Forelimb muscle (tissue), 1 donor: ENCODE results near the gene SHISAL1. TPM values are rescaled to one million over a fixed set of nuclear protein-coding genes. Genes with fewer than 3 reads are reported as not detected.

Experiments
- DNase-seq: peaks from one replicate; pipeline ENCODE4 v3.0.0-alpha.2; 2013; ENCODE audit warnings: low read depth
- polyA plus RNA-seq: library from polyadenylated mRNA; unstranded; fragments of 120-200 nt; gene quantifications from one replicate; pipeline ENCODE4 v1.2.1, GENCODE V29; 2013; ENCODE audit not compliant: insufficient read length

Gene SHISAL1
- polyA plus RNA-seq, 1 donor, result 17.1 TPM

DNA sequence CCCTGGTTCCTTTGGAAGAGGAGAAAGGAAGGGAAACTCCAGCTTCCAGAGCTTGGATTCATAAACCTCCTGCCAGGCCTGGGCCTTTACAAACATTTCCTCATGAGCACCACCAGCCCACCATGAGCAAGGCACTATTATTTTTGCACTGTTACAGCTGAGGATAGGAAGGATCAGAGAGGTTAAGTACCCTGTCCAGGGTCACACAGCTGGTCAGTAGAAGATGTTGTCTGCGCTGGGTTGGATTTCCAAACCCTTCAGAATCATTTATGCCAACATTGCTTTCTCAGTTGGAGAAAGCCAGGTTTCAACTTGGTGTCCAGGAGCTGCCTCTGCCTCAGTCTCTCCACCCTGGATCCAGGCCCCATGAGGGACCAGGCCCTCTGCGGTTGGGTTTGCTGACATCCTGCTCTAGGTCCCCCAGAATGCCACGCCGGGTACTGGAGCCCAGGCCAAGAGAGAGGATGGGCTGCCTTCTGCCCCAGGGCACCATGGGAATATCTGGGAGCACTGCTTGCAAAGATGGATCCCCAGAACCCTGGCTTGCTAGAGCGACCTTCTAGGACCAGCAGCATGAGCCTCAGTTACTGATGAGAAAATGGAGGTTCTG, 29.7 kb upstream of the SHISAL1 start:
- DNase-seq, result no peak

DNA sequence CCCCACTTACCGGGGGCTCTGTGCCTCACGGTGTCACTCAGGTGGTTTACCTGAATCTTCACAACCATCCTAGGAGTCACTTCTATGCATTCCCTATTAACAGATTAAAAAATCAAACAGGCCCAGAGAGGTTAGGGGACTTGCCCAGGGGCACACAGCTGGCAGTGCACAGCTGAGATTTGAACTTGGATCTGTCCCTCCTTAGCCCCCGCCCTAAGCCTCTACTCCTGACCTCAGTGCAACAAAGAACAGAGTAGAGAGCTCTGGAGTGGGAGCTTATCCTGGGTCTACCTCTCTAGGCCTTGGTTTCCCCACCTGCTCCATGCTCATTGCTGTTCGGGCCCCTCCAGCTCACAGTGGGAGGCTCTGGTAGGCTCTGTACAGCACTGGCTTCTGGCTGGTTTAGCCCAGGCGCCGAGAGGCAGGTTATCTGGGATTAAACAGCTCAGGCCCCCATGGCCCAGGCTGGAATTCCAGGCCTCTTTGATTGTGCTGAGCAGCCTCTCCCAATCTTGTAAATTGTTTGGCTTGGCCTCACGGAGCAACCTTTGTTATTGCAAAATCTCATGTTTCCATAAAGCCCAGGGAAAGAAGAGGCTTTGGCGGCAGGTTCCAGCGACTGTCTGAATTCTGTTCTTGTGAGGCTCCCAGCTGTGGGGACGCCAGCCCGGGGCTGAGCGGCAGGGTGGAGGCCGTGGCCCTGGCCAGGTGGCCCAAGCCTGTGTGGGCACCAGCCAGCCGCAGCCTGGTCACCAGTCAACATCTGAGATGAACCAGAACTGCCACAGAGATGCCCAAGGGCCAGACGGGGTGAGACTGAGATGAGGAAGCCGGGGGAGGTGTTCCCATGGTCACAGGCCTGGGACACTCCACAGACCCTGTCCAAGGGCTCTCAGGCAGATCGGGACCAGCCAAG, 28.9 kb upstream of the SHISAL1 start:
- DNase-seq, result no peak

DNA sequence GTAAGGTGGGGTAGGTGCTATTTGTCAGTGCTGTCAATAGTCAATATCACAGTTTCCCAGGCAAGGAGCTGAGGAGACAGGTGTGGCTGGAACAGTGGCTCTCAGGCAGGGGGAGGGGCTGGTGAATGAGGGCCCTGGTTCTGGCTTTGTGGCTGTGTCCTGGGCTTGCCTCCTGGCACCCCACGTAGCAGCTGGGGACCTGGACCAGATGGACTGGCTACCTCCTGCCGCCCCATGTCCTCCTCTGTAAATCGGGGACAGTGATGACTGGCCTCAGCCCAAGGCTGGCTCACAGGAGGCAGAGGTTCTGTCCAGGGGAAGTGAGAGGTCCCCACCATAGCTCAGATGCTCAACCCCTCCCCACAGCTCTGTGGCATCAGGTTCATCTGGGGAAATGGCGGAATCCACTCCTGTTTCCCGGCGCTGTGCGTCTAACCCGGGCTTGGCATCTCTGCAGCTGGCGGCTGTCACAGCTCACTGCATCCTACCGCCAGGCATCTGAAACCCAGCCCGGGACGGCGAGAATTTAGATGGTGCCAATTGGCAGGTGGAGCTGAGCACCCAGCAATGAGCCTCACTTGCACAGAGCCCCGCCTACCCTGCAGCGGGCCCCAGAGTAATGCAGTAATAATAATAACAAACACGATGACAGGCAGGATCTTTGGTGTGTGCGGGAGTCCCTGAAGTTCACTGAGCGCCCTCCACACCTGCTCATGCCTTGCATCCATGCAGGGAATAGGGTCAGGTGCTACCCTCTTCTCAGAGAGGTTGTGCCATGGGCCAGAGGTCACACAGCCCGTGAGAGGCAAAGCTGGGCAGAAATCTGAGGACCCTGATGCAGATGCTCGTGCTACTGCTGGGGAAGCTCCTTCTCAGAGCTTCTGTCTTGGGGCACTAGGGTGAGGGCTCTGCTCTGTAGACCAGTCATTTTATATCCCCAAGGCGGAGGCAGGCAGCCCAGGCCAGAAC, 27.8 kb upstream of the SHISAL1 start:
- no peak for DNase-seq

DNA sequence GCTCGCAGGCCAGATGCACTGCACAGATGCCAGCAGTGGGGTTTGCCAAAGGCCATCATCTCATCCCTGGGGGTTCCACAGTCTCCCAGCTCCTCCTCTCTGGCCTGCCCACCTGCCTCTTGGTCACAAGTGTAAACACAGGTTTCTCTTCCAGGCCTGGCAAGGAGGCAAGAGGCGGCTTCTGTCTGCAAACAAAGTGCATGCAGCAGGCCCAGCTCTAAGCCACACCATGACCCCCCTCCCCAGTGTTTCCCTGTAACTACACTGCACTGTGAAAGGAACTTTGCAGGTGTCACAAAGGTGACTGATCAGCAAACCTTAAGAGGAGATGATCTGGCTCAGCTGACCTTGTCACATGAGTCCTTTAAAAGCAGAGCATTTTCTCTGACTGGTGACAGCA, 26.2 kb upstream of the SHISAL1 start:
- no peak for DNase-seq

DNA sequence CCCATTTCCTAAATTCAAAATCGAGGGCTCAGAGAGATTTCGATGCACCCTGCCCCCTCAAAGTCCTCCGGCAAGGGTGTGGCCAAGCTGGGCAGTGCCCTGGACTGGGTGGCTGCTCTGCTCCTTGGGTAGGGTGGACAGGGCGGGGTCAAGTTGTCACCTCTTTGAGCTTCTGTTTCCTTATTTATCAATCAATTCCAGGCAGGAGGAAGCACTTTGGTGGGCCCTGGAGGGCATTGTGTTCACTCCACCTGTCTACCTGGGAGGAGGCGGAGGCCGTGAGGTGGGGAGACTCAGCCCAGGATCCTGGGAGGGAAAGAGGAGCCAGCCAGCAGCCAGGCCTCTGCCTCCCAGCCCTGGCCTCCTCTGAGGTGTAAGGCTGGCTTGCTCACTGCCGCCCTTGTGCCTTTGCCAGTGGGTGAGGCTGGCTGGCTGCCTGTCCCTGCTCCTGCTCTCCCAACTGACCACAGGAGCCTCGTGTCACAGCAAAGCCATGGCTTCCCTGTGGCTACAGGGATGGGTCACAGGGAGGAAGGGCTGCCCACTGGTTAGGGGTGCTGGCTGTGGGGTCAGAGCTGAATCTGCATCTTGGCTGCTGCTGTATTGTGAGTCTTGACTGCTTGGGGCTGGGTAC, 25.5 kb upstream of the SHISAL1 start:
- no peak for DNase-seq

DNA sequence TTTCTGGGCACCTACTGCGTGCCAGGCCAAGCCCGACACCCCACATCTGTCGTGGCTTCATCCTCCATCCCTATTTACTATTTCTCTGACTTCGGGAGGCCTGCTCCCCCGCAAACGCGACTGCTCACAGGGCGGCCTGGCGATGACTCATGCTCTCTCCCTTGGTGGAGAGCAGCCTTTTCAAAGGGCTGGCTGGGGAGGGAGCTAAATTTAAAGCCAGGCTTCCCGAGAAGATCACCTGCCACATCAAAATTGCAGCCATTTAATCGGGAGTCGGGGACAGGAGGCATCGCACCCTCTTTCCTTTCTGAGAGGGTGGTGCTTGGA, 24.9 kb upstream of the SHISAL1 start:
- no peak for DNase-seq

DNA sequence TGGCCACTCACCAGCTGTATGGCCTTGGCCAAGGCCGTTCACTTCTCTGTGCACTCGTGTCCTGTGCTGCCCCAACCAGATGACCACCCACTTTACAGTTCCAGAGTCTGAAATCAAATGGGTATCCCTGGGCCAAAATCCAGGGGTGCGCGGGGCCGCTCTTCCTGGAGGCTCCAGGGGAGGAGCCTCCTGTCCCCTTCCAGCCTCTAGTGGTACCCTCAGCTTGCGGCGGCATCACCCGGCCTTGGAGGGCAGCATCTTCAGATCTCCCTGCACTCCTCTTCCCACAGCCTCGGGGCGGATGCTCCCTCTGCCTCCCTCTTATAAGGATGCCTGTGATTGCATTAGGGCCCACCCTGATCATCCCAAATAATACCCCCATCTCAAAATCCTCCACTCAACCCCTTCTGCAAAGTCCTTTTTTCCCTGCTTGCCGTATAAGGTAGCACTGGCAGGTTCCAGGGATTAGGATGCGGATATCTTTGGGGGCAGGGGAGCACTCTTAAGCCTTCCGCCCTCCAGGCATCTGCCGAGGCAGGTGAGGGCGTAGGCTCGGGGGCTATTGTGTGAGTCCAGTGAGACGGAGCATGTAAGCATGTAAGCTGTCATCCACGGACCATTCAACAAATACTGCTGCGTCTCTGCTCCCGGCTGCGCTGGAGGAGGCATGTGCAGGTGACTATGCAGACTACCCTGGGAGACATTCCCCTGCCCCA, 24.4 kb upstream of the SHISAL1 start:
- no peak for DNase-seq

DNA sequence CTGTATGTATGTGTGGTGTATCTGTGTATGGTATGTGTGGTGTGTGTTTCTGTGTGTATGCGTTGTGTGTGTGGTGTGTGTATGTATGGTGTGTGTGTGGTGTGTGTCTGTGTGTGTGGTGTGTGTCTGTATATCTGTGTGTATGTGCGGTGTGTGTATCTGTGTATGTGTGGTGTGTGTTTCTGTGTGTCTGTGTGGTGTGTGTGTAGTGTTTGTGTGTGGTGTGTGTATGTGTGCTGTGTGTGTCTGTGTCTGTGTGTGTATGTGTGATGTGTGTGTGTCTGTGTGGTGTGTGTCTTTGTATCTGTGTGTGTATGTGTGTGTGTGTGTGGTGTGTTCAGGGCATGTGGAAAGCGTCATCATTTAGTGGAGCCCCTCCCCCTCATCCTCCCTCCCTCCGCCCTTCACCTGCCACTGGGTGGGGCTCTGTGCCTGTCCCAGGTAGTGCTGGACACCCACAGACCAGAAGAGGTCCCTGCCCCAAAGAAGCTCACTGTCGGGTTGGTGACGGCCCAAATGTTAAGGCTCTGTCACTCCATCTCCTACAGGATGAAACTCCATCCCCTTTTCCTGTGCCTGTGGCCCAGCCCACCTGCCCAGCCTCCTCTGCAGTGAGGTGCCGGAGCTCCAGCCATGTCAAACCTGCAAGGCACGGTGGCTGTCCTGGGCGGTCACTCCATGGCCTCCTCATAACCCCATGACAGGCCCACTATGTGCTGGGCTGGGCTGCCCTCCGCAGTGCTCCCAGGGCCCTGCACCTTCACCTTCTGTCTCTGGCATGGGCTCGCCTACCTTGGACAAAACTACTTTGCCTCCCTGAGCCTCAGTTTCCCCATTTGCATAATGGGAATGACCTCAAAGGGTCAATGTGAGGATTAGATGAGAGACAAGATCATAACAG, 23.4 kb upstream of the SHISAL1 start:
- no peak for DNase-seq

DNA sequence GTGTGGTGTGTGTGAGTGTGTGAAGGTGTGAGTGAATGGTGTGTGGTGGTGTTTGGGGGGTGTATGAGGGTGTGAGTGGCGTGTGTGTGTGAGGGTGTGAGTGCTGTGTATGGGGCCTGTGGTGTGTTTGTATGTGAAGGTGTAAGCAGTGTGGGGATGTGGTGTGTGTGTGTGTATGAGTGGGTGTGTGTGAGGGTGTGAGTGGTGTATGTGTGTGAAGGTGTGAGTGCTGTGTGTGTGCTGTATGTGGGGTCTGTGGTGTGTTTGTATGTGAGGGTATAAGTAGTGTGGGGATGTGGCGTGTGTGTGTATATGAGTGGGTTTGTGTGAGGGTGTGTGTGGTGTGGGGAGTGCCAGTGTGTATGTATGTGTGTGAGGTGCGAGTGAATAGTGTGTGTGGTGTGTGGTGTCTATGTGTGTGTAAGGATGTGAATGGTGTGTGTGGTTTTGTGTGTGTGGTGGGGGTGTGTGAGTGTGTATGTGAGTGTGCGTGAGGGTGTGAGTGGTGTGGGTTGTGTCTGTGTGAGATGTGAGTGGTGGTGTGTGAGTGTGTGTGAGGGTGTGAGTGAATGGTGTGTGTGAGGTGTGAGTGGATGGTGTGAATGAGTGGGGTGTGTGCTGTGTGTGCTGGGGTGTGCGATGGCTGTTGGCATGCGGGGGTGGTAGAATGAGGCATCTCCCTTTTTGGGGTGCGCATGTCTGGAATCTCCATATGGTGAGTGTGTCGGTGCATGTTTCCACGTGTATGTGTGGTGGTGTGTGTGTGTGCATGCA, 22.5 kb upstream of the SHISAL1 start:
- DNase-seq, result no peak

DNA sequence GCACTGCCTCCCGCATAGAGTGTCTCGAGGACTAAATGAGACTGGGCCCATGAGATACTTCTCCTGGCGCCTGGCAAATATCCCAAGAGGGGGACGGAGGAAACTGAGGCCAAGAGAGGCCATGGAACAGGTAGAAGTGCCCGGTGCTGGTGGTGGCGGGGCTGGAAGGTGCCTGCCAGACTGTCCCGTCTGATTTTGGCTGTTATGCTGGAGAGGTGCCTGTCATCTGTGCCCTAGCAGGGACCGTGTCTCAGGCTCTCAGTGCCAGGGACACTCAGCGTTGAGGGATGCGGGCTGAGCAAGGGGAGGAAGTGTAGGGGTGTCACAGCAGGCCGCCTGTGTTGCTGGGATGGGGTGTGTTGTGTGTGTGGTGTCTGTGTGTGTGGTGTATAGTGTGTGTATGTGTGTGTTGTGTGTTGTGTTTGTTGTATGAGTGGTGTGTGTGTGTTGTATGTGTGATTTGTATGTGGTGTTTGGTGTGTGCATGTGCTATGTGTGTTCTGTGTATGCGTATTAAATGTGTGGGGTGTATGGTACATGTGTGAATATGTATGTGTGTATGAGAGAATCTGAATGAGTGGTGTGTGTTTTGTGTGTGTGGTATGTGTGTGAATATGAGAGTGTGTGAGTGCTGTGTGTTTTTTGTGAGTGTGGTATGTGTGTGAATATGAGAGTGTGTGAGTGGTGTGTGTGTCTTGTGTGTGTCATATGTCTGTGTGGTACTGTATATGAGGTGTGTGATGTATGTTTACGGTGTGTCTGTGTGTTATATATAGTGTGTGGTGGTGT, 21.3 kb upstream of the SHISAL1 start:
- no peak for DNase-seq

DNA sequence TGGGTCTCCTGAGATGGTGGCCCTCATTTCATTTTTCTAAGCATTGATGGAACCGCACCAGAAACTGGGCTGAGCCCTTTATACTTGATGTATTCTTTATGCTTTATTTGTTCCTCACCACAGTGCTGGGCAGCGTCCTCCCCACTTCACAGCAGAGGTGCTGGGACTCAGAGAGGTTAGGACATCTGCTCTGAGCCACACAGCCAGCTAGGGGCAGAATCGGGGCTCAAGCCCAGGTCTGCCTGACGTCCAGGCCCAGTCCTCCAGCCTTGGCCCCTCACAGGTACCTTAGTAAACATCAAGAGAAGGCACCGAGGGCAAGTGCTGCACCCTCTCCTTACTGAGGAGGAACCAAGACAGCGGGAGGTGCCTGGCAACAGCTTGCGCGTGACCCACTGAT, 20.2 kb upstream of the SHISAL1 start:
- no peak for DNase-seq

DNA sequence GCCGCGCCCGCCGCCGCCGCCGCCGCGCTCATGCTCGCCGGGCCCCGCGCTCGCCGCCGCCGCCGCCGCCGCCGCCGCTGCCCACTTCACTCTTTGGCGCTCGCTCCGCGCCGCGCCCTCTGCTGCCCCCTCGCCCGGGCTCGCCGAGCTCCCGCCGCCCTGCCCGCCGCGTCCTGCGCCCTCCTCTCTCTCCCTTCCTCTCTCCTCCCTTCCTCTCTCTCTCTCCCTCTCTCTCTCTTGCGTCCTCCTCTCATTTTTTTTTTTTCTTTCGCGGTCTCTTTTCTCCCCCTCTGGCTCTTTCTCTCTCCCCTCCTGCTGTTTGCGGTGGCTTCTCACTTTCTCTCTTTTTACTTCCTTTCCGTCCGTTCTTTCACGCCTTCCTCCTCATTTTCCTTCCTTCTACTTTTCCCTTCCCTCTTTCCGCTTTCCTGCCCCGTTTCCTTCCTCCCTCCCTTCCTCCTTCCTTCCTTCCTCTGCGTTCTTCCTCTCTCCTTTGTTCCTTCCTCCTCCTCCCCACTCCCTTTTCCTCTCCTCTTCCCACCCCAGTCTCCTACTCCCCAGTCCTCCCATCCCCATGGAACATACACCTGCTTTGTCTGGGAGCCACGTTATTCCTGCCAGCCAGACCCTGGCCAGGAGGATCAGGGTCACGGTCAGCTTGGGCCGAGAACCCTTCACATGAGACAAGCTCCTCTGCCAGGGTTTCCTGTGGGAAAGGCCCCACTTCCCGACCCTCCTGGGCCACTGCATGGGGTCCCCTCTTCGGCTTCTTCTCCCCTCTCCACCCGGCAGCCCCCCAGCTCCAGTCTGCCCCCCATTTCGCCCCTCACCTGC, 19.3 kb upstream of the SHISAL1 start:
- no peak for DNase-seq

DNA sequence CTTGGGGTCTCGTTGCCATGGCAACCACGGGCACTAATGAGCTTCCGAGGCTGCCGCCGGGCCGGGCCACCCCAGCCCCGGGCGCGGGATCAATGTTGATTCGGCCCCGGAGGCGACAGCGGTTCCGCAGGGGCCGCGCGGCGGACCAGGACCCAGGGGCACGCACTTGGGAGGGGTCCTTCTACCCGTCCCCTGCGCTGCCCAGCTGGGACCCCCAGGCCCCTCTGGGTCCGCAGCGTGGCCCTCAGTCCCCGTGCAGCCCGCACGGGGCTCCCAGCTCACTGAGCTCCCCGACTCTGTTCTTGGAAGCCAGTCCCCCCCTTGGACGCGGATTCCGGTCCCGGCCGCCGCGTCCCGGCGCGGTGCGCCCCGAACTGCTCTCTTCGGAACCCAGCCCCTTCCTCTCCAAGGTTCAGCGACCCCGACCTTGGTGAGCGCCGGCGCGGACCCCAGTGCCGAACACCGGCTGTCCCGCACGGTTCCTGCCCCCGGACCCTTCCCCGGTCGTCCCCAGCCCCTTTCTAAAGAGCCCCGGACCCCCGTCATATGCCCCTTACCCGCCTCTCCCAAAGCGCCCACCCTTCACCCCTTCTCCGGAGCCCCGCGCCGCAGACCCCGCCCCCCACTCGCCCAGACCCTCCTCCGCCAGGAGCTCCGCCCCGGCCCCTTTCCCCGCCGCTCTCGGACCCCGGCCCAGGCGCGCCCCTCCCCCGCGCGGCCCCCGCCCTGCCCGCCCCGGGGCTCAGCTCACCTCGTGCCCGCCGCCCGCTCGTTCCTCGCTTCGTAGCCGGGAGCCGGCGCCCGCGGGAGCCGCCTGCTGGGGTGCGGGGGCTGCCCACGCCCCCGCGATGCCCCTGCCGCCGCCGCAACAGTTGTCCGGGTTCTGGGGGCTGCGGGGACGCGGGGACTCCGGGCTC, 18.3 kb upstream of the SHISAL1 start:
- DNase-seq, result no peak

DNA sequence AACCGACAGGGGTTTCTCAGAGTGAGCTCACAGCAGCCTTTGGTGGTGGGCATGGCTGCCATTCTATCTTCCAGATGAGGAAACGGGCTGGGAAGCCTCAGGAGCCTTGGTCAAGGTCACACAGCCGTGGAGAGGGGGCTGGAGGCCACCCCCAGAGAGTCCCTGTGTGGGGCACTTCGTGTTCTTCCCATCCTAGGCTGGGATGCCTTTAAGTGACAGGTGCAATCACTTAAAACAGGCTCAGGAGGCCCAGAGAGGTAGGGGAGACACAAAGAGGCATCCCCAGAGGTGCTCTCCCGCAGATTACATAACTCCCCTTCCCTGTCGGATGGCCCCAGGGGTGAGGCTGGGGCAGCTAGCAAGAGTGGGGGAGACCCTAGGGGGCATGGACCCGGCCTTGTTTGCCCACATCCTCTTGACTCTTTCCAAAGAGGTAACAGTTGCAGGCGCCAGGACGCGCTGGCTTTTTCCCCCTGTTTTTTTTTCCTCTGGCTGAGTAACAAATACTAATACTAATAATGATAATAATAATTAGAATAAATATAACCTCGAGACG, 17.5 kb upstream of the SHISAL1 start:
- DNase-seq, result no peak

DNA sequence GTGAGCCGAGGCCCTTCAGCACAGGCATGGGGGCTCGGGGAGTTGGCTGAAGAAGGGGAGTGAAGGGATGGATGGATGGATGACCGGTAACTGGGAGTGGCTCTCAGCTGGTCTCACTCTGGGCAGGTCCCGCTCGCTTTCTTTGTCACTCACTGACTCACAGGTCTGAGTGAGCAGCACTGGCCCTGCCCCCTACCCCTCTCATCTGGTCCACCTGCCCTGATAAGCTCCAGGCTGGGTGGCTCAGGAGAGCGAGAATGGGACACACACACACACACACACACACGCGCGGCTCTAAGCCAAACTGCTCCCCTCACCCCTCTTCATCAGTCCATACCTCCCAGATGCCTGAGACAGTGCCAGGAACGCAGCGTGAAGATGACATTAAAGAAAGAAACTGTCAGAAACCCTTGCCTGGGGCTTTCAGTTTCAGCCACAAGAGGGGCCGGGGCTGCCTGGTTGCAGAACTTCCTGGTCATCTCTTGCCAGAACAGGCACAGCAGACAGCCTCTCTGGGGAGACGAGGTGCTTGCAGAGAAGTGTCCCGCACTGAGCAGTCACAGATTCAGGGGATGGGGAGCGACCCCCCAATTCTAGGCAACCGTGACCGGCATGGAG, 16.5 kb upstream of the SHISAL1 start:
- no peak for DNase-seq

DNA sequence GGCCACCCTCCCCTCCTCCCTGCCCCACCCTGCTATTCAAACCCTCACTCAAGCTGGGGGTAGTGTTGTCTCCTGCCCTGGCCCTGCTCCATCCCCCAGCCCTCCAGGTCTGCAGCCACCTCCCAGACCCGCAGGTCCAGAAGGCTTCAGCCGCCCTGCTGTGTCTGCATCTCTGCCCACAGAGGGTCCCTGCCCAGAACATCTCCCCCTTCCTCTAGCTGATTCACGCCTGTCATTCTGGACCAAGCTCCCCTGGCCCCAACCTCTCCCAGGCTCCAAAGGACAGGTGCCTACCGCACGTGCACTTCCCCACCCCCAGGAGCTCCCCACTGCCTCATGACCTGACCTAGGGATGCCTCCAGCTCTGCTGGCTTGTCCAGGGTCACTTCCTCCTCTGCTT, 16.0 kb upstream of the SHISAL1 start:
- no peak for DNase-seq
